ENCODE data around the gene MCU. TPM values are rescaled to one million over a fixed set of nuclear protein-coding genes. Genes with fewer than 3 reads are reported as not detected.

Gene MCU
- total and polyA plus RNA-seq, 2 of the 4 experiments (the other 2 are of a cell fraction), result 36.2 to 36.7 TPM

DNA sequence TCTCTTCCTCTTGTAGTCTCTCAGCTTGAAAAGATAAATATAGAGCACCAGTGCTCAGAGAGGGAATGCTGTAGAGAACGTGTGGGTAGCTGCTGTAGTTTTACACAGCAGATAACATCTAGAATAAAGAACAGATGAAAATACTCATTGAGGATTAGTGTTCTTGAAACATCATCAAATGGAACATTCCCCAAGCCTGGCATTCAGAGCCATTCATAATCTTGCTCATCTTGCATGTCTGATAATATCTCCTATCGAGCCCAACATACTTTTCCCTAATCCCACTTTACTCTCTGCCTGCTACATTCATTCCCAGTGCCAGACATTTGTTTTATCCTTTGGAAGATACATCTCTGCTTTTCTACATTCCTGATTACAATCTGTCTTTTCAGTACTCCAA is 35.2 kb downstream of the MCU start:
- no peak overlapping the region for H2AK9ac ChIP-seq (replicated peaks; ENCODE audit: low read depth, low read length, poor library complexity)
- no peak overlapping the region for H2BK5ac ChIP-seq (ENCODE audit: low read depth, low read length, poor library complexity, severe bottlenecking)
- no peaks in the 10 kb centered on the region for H3K9me1 ChIP-seq (ENCODE audit: insufficient read depth, low read length)
- no peak overlapping the region for H2BK15ac ChIP-seq (ENCODE audit: low read depth, low read length)
- H3K14ac ChIP-seq (replicated peaks; ENCODE audit: low read depth, low read length), result no peak overlapping the region
- no peak overlapping the region for H3K27ac ChIP-seq (ENCODE audit: insufficient read depth, low read length)
- no peak overlapping the region for H4K5ac ChIP-seq (ENCODE audit: low read depth, low read length)
- CTCF ChIA-PET, result interaction anchor here (1.0 kb wide), 1 partner anchor 98 kb away, joined by 4 read pairs; no protein-coding TSS in a partner anchor
- H2BK120ac ChIP-seq (ENCODE audit: low read depth, low read length), result no peak overlapping the region
- DNase-seq (no peak), ATAC-seq (ENCODE audit: low read depth) (no peak)
- peaks cover 9% of the 10 kb centered on the region for H3K4me1 ChIP-seq (ENCODE audit: control insufficient read depth, insufficient read depth, low read length)
- no peaks in the 10 kb centered on the region for H4K20me1 ChIP-seq (ENCODE audit: insufficient read depth, low read length)
- no peak overlapping the region for H3K4ac ChIP-seq (ENCODE audit: low read depth, low read length)
- H2BK20ac ChIP-seq (ENCODE audit: low read depth, low read length), result no peak overlapping the region
- dilution Hi-C loops (cut with HindIII; ENCODE audit: low sequenced_read_pairs, unreplicated experiment), result no loop called here
- POLR2A ChIA-PET (ENCODE audit: unreplicated experiment), result no interaction called here
- H3K18ac ChIP-seq (ENCODE audit: low read depth, low read length), result peak overlapping the region; percentile 25; the same call in 1 of the 2 replicates
- peaks cover 20 to 46% of the 10 kb centered on the region in 2 experiments for H3K79me1 ChIP-seq (ENCODE audit: low read depth in 1 of 2, low read length in 2 of 2)
- H2AFZ ChIP-seq (replicated peaks; ENCODE audit: low read length, poor library complexity), result no peak overlapping the region
- no peak overlapping the region for H3K23ac ChIP-seq (ENCODE audit: low read depth, low read length)
- no peaks in the 10 kb centered on the region for H3K36me3 ChIP-seq (ENCODE audit: control insufficient read depth, insufficient read depth, low read length)
- H3K4me3 ChIP-seq (ENCODE audit: insufficient read depth, low read depth, low read length), result no peak overlapping the region
- no peaks in the 10 kb centered on the region for H3K9me3 ChIP-seq (ENCODE audit: control insufficient read depth, insufficient read depth, low read length)
- no peak overlapping the region for H2AK5ac ChIP-seq (ENCODE audit: low read depth, low read length)
- no peak for TF ChIP-seq CHD1 (IDR thresholded peaks at IDR 0.05; ENCODE audit: low read depth, low read length)
- no peak for TF ChIP-seq MAFK (IDR thresholded peaks at IDR 0.05; ENCODE audit: low read depth, low read length)
- TF ChIP-seq MXI1 (IDR thresholded peaks at IDR 0.05; ENCODE audit: borderline replicate concordance, low read depth, low read length), result no peak
- TF ChIP-seq FOS (IDR thresholded peaks at IDR 0.05; ENCODE audit: low read depth, low read length), result no peak
- TF ChIP-seq, protein P1, sequence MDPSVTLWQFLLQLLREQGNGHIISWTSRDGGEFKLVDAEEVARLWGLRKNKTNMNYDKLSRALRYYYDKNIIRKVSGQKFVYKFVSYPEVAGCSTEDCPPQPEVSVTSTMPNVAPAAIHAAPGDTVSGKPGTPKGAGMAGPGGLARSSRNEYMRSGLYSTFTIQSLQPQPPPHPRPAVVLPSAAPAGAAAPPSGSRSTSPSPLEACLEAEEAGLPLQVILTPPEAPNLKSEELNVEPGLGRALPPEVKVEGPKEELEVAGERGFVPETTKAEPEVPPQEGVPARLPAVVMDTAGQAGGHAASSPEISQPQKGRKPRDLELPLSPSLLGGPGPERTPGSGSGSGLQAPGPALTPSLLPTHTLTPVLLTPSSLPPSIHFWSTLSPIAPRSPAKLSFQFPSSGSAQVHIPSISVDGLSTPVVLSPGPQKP (IDR thresholded peaks at IDR 0.05; ENCODE audit: borderline replicate concordance, low read depth, low read length), result no peak
- TF ChIP-seq CEBPB (IDR thresholded peaks at IDR 0.05; ENCODE audit: low read depth, low read length), result no peak
- TF ChIP-seq RCOR1 (IDR thresholded peaks at IDR 0.05; ENCODE audit: insufficient replicate concordance, low read length), result no peak
- TF ChIP-seq, protein P2, sequence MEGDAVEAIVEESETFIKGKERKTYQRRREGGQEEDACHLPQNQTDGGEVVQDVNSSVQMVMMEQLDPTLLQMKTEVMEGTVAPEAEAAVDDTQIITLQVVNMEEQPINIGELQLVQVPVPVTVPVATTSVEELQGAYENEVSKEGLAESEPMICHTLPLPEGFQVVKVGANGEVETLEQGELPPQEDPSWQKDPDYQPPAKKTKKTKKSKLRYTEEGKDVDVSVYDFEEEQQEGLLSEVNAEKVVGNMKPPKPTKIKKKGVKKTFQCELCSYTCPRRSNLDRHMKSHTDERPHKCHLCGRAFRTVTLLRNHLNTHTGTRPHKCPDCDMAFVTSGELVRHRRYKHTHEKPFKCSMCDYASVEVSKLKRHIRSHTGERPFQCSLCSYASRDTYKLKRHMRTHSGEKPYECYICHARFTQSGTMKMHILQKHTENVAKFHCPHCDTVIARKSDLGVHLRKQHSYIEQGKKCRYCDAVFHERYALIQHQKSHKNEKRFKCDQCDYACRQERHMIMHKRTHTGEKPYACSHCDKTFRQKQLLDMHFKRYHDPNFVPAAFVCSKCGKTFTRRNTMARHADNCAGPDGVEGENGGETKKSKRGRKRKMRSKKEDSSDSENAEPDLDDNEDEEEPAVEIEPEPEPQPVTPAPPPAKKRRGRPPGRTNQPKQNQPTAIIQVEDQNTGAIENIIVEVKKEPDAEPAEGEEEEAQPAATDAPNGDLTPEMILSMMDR (conservative IDR thresholded peaks at IDR 0.05; ENCODE audit: low read depth, low read length), result no peak
- TF ChIP-seq RFX5 (IDR thresholded peaks at IDR 0.05; ENCODE audit: low read depth, low read length), result no peak
- TF ChIP-seq POLR2A (IDR thresholded peaks at IDR 0.05; ENCODE audit: low read depth, low read length), result no peak
- no peak for TF ChIP-seq MAZ (IDR thresholded peaks at IDR 0.05; ENCODE audit: borderline replicate concordance, low read depth, low read length)
- TF ChIP-seq BHLHE40 (IDR thresholded peaks at IDR 0.05; ENCODE audit: low read depth, low read length), result no peak
- no peak for TF ChIP-seq RAD21 (IDR thresholded peaks at IDR 0.05; ENCODE audit: low read length)
- no peak for TF ChIP-seq SMC3 (IDR thresholded peaks at IDR 0.05; ENCODE audit: low read depth, low read length)
- TF ChIP-seq NFE2L2 (IDR thresholded peaks at IDR 0.05; ENCODE audit: low read depth, low read length), result no peak
- TF ChIP-seq, protein P3, sequence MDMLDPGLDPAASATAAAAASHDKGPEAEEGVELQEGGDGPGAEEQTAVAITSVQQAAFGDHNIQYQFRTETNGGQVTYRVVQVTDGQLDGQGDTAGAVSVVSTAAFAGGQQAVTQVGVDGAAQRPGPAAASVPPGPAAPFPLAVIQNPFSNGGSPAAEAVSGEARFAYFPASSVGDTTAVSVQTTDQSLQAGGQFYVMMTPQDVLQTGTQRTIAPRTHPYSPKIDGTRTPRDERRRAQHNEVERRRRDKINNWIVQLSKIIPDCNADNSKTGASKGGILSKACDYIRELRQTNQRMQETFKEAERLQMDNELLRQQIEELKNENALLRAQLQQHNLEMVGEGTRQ (IDR thresholded peaks at IDR 0.05; ENCODE audit: low read depth, low read length), result no peak
- no peaks in the 10 kb centered on the region for H3K27me3 ChIP-seq (ENCODE audit: control insufficient read depth, insufficient read depth, low read length)
- no peak overlapping the region for H4K8ac ChIP-seq (ENCODE audit: low read depth in 2 of 2, low read length in 2 of 2)
- no peak overlapping the region for H3K56ac ChIP-seq (ENCODE audit: extremely low read depth, insufficient read depth, low read length)
- intact Hi-C loops (cut with micrococcal nuclease), result no loop called here
- H3K4me2 ChIP-seq (ENCODE audit: low read depth, low read length), result no peak overlapping the region
- BruUV-seq (replicated peaks), result no TSS peak
- in situ Hi-C loops (cut with MboI; ENCODE audit: low sequenced_read_pairs), result no loop called here
- no peak overlapping the region for H3K9ac ChIP-seq (ENCODE audit: low read depth, low read length)
- H4K91ac ChIP-seq (ENCODE audit: insufficient read depth, low read depth, low read length), result no peak overlapping the region
- 83% methylated on average over 1 of the region's 2 CpGs; no CpG with 5 or more reads in 1 of the 2 experiments for WGBS, 2 experiments (ENCODE audit: extremely low coverage in 2 of 2, insufficient read length in 1 of 2)

All from IMR-90 (cell line).